ENCODE data around the gene MBD2.
"Not testable (repeated sequence)": the region's sequence is repeated elsewhere in the genome, so short reads cannot be mapped to it uniquely, and the experiment has no call there.

MBD2 gene

DNA sequence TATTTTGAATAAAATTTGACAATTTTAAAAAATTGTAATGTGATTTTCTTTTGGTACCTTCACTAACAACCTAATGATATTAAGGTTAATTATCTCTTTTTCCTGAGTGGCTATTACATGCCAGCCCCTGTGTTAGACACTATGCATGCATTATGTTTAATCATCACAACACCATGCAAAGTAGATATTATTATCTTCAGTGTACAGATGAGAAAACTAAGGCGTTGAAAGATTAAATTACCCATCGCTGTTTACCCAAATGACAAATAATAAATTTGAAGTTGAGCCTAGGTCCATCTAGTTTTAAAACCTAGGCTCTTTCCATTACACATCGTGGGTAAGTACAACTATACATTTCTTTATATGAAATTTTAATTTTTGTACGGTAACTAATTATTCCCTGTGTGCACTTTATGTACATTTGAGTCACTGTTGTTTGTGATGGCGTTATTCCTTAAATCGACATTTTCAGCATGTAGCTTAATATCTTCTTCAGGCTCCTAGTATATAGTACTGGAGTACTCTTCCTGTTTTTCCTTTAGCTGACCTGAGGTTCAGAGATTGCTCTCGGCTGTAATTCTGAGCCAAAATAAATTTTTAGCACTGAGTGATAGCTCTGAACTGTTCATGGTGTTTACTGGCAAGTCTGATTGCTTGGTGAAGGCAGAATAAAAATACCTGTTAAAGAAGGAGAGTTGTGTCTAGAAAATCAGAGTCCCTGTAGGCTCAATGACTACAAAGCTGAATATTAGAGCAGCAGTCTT lies 13.9 kb upstream of the MBD2 start:
- no peak for DNase-seq (ENCODE audit: low read depth)

DNA sequence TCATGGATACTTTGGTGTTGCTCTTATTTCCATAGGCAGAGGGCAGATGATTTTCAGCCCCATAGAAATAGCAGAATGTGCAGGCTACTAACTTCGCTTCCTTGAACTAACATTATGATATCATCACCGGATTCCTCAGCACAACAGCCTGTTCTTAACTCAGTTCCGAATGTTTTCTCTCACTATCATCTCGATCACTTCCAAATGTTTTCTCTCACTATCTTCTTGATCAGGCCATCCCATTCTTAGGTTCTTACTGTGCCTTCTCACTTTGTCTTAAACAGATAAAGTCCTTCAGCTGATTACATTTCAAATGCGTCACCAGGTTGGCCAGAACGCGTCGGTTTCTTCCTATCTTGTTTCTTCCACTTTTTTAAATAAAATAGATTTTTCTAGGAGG lies 11.4 kb upstream of the MBD2 start:
- DNase-seq (ENCODE audit: low read depth), result no peak

DNA sequence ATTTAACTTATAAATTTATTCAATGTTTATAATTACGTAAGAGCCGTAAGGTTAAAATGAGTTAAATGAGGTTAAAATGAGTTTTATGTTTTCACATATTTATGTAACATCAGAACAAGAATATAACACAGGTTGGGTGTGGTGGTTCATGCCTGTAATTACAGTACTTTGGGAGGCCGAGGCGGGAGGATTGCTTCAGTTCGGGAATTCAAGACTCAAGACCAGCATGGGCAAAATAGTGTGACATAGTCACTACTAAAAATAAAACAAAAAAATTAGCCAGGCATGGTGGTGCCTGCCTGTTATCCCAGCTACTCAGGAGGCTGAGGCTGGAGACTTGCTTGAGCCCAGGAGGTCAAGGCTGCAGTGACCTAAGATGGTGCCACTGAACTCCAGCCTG lies 9.3 kb upstream of the MBD2 start:
- DNase-seq (ENCODE audit: low read depth), result no peak

DNA sequence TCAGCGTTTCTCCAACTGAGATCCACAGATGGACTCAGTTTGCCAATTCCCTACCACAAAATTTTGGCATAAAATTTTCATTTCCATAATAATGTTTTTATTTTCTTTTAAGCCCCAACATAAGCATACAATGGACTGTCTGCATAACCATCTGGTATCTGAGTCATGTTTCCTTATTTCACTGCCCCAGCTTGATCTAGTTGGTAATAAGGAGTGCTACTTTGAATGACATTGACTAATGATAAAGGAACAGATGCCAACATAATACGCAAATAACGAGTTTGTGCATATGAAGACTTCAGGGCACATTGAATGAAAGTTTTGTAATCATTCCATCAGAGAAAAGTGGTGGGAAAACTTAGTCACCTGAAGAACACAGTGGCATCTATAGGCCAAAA lies 8.8 kb upstream of the MBD2 start:
- DNase-seq (ENCODE audit: low read depth), result no peak

DNA sequence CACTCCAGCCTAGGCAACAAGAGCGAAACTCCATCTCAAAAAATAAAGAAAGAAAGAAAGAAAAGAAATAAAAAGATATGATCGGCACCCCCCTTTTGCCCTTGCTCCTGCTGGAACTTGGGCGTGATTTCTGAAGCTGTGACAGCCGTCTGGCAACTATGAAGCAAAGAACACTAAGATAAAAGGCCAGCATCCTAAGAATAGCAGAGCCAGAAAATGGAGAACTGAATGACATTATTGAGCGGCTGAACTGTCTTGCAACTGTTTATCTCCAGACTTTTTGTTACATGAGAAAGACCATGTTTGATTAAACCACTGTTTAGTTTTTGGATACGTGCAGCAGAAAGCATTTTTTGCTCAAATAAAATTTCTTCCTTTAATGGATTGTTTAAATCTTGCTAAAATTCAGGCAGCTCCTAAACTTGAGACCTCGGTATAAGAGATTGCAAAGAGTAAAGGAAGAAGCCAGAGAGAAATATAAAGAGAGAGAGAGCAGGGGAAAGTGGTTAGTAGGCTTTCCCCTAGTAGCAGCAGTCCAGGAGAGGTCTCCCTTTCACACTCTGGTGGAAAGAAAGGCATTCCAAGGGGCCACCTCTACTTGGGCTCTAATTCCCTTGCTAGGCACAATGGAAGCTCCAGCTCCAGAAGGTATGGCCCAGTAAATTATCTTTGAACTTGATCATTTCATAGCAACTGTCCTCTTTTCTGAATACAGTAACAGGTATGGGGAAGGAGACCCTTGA lies 8.2 kb upstream of the MBD2 start:
- no peak for DNase-seq (ENCODE audit: low read depth)

GRCh38 chr18:54229421-54230059 lies 5.1 kb upstream of the MBD2 start:
- peak; percentile 6 for DNase-seq (ENCODE audit: low read depth)

DNA sequence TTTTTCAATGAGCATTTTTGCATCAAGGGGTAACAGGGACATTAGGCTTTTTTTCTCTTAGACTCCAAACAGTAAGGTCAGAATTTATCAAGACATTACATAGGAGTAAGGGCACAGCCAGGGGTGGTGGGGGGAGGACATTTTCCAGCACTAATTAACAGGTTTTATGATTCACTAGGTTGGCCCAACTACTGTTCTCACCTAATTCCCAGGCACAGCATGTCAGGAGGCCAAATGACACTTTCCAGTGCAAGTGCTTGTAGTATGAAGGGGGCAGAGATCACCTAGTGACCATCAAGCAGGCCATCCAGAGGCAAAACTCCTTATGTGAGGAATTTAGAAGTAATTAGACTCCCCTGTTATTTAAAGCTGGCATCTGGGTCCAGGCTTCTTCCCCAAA lies 3.9 kb upstream of the MBD2 start:
- DNase-seq (ENCODE audit: low read depth), result no peak

- peak; percentile 27 for DNase-seq (ENCODE audit: low read depth)
Observed at GRCh38 chr18:54223568-54224241, 764 bp downstream of the MBD2 start.

DNA sequence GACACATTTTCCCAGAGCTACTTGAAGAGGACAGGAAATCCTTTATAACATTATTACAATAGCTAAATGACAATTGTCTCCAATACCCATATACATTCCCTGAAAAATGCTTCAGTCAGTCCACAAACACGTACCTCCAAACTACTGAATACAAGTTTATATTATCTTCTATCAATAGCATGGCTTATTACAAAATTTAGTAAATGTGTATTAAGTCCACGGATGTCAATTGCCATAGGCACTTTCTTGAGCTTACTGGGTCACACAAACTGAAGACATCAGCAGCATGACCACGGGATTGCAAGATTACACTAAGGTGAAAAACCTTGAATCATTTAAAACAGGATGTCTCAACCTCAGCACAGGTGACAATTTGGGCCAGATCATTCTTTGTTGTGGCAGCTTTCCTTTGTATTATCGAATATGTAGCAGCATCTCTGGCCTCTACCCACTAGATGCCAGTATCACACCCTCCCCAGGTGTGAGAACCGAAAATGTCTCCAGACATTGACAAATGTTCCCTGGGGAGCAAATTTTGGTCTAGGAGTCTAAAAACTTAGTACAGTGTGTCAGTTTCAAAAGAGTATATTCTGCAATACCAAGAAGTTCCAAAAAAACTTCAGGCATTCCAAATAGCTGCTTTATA lies 1.4 kb downstream of the MBD2 start:
- DNase-seq (ENCODE audit: low read depth), result peak; percentile 10

- no peak for DNase-seq (ENCODE audit: low read depth)
Observed at GRCh38 chr18:54220406-54220805, 4.1 kb downstream of the MBD2 start.

GRCh38 chr18:54218803-54219202 lies 5.7 kb downstream of the MBD2 start:
- not testable (repeated sequence) for DNase-seq (ENCODE audit: low read depth)

DNA sequence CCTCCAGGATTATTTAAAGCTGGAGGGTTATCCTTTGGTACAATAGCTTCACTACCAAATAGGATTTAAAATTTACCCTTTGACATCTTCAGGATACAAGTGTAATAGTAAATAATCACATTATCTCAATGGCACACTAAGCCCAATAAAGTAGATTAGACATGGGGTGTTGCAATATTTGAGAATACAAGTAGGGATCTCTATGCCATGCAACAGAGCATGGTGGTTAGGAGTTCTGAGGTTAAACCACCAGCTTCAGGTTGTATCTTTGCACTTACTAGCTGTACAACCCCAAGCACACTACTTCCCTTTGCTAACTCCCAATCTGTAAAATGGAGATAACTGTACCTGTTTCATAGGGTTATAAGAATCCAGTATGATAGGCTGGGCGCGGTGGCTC lies 6.2 kb downstream of the MBD2 start:
- no peak for DNase-seq (ENCODE audit: low read depth)

- DNase-seq (ENCODE audit: low read depth), result no peak
Observed at GRCh38 chr18:54217624-54218023, 6.8 kb downstream of the MBD2 start.

- DNase-seq (ENCODE audit: low read depth), result no peak
Observed at GRCh38 chr18:54215069-54215468, 9.4 kb downstream of the MBD2 start.

- no peak for DNase-seq (ENCODE audit: low read depth)
Observed at GRCh38 chr18:54210463-54210862, 14.0 kb downstream of the MBD2 start.

DNA sequence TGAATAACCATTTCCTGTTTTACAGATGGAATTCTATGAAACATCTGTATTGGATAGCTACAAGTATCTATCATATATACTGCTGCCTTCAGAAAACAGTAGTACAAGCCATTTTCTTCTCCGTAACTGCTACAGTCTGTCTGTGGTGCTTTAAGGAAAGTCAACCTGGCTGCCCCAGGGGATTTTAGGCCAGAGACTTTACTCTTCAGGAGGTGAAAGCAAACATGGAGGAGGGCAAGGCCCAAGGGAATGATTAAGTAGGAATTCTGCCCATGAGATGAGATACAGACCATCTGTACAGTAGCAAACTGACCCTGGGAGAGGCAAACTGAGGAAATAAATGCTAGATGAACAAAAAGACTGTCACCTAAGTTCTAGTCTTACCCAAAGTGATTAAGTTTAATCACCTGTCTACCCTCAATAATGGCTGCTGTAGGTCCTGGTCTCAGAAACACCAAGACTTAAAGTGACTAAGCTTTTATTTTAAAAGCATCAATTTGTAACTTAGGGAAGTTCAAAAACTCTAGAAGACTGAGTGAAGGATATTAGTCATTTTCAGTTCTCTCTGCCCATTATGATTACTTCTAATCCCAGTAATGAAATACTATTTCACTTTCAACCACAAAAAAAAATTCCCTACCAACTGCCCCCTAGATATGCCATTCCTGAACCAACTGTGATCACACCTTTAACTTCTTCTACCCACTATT lies 14.8 kb downstream of the MBD2 start:
- no peak for DNase-seq (ENCODE audit: low read depth)

GRCh38 chr18:54206447-54206846 lies 18.0 kb downstream of the MBD2 start:
- DNase-seq (ENCODE audit: low read depth), result no peak

- no peak for DNase-seq (ENCODE audit: low read depth)
Observed at GRCh38 chr18:54205959-54206358, 18.5 kb downstream of the MBD2 start.

GRCh38 chr18:54205448-54205847 lies 19.0 kb downstream of the MBD2 start:
- DNase-seq (ENCODE audit: low read depth), result not testable (repeated sequence)

GRCh38 chr18:54204883-54205282 lies 19.6 kb downstream of the MBD2 start:
- DNase-seq (ENCODE audit: low read depth), result no peak

DNA sequence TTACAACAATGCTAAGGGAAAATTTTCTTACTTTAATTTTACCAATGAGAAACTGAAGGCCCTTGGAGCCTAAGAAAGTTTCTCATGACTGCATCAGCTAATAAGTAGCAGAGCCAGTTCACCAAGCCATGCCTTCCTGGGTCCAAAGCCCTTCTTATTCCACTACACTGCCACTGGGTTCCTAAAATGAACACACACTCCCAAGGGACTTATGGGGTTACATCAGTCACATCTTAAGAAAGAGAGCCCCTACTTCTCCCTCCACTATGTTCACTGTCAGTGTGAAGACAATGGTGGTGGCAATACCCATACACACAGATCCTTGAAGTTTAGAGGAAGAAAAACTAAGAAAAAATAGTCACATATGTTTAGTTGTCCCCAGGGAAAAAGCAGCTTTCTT lies 20.6 kb downstream of the MBD2 start:
- no peak for DNase-seq (ENCODE audit: low read depth)

Data from activated T-cell treated with anti-CD3 and anti-CD28 coated beads for 48 hours (primary cell).